Panc1 (cell line): ENCODE results near the gene THAP10. TPM values are rescaled to one million over a fixed set of nuclear protein-coding genes. Genes with fewer than 3 reads are reported as not detected.

Experiments
- ATAC-seq: fragments of 200-7000 bp; cut with Tn5 transposase; 2 replicates; pipeline ENCODE4 v1.9.1; 2020; ENCODE audit warnings: mild to moderate bottlenecking, moderate library complexity
- BruUV-seq: library from RNA; stranded (reverse); fragments of 400-500 nt; replicated peaks from 2 replicates; lab custom pipeline; 2021; lab: Mats Ljungman, UMichigan
- CTCF ChIA-PET: fragments of 300-600 bp; sonication (Branson Sonifier 250); formaldehyde crosslinking; loops from one replicate; lab custom pipeline; 2022; ENCODE audit warnings: antibody characterized with exemption; lab: Charles Lee
- POLR2A ChIA-PET: fragments of 300-600 bp; sonication (Branson Sonifier 250); formaldehyde crosslinking; loops from one replicate; lab custom pipeline; 2022; ENCODE audit warnings: antibody characterized with exemption; lab: Charles Lee
- DNase-seq: peaks from one replicate; pipeline ENCODE4 v3.0.0-alpha.2; 2010; ENCODE audit warnings: low read depth, low spot score
- H3K27ac ChIP-seq: 2 replicates; pipeline ENCODE4 v1.5.1; 2011; ENCODE audit warnings: mild to moderate bottlenecking, low read length, inconsistent platforms
- H3K27me3 ChIP-seq: fragments of 200-500 bp; sonication (Bioruptor generic); 2 replicates; pipeline ENCODE4 v1.6.0; 2014; ENCODE audit warnings: low read length, inconsistent platforms; ENCODE audit not compliant: control insufficient read depth, insufficient read depth
- H3K36me3 ChIP-seq: fragments of 200-500 bp; sonication (Bioruptor generic); 2 replicates; pipeline ENCODE4 v1.5.1; 2014; ENCODE audit warnings: inconsistent platforms, mild to moderate bottlenecking, low read length, moderate library complexity; ENCODE audit not compliant: control insufficient read depth, insufficient read depth
- H3K4me1 ChIP-seq: 2 replicates; pipeline ENCODE4 v1.5.1; 2011; ENCODE audit warnings: inconsistent platforms, mild to moderate bottlenecking, low read length, moderate library complexity; ENCODE audit not compliant: control insufficient read depth, insufficient read depth
- H3K4me3 ChIP-seq, 2 experiments: 2 replicates each; pipeline ENCODE4 v1.5.1; 2011 to 2012; ENCODE audit warnings: low read depth in 2 of 2, low read length in 2 of 2, mild to moderate bottlenecking in 2 of 2, inconsistent platforms in 1 of 2, moderate library complexity in 1 of 2
- H3K9me3 ChIP-seq: fragments of 200-500 bp; sonication (Bioruptor generic); 2 replicates; pipeline ENCODE4 v1.5.1; 2014; ENCODE audit warnings: low read depth, mild to moderate bottlenecking, inconsistent platforms, low read length, moderate library complexity; ENCODE audit not compliant: control insufficient read depth, insufficient read depth
- POLR2AphosphoS5 ChIP-seq: IDR thresholded peaks from 2 replicates; pipeline ENCODE4 v1.6.1; 2012; ENCODE audit warnings: mild to moderate bottlenecking, low read depth, low read length, moderate library complexity
- SIN3A ChIP-seq: IDR thresholded peaks from 2 replicates; pipeline ENCODE4 v1.6.1; 2012; ENCODE audit warnings: low read depth, mild to moderate bottlenecking, low read length, moderate library complexity, borderline replicate concordance; ENCODE audit not compliant: insufficient read depth
- TCF7L2 ChIP-seq: IDR thresholded peaks from 2 replicates; pipeline ENCODE4 v1.6.1; 2011; ENCODE audit warnings: mild to moderate bottlenecking, low read depth, low read length, inconsistent platforms
- in situ Hi-C: cut with HindIII; loops from 2 replicates; pipeline ENCODE4 v1.10.0; 2016; ENCODE audit warnings: low sequenced_read_pairs, low pct_unique_long_range_greater_than_20kb
- intact Hi-C: fragments of 100-400 bp; cut with micrococcal nuclease; formaldehyde crosslinking; loops from one replicate; pipeline ENCODE4 v1.10.0; 2022; ENCODE audit not compliant: unreplicated experiment
- total RNA-seq: library from RNA; stranded (reverse); gene quantifications from one replicate; pipeline ENCODE4 v1.2.1, GENCODE V29; 2021; ENCODE audit not compliant: unreplicated experiment
- TF ChIP-seq, protein P1 (sequence below), 2 experiments: IDR thresholded peaks; 2 replicates each; pipeline ENCODE4 v1.6.1; 2011 to 2012; ENCODE audit warnings: low read depth in 2 of 2, control low read depth in 1 of 2, low read length in 1 of 2, mild to moderate bottlenecking in 1 of 2, moderate library complexity in 1 of 2; ENCODE audit not compliant: insufficient read depth in 1 of 2
- TF ChIP-seq, protein P2 (sequence below): fragments of 450-650 bp; IDR thresholded peaks from 2 replicates; pipeline ENCODE4 v1.5.1; 2017; ENCODE audit warnings: mild to moderate bottlenecking

THAP10 gene
- total RNA-seq, 1 experiment from 2014 or later, result 6.7 TPM

DNA sequence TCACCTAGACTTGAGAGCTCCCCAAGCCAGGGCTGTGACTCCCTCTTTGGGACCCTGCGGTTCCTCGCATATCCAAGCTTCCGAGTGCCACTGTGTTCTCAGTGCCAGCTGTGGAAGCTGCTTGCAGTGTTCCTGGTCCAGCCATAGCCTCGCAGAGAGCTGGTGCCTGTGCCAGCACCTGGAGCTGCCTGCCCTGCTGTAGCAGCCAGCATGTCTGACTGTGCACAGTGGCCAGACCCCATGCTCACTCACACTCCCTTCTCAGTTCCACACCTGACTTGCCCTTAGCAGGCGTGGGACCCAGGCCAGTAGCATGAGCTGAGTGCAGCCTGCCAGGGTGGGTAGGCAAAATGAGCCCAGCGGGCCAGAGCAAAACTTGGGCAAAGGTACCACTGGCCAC lies 25.7 kb upstream of the THAP10 start:
- no peak for TF ChIP-seq POLR2AphosphoS5
- TF ChIP-seq, protein P1, sequence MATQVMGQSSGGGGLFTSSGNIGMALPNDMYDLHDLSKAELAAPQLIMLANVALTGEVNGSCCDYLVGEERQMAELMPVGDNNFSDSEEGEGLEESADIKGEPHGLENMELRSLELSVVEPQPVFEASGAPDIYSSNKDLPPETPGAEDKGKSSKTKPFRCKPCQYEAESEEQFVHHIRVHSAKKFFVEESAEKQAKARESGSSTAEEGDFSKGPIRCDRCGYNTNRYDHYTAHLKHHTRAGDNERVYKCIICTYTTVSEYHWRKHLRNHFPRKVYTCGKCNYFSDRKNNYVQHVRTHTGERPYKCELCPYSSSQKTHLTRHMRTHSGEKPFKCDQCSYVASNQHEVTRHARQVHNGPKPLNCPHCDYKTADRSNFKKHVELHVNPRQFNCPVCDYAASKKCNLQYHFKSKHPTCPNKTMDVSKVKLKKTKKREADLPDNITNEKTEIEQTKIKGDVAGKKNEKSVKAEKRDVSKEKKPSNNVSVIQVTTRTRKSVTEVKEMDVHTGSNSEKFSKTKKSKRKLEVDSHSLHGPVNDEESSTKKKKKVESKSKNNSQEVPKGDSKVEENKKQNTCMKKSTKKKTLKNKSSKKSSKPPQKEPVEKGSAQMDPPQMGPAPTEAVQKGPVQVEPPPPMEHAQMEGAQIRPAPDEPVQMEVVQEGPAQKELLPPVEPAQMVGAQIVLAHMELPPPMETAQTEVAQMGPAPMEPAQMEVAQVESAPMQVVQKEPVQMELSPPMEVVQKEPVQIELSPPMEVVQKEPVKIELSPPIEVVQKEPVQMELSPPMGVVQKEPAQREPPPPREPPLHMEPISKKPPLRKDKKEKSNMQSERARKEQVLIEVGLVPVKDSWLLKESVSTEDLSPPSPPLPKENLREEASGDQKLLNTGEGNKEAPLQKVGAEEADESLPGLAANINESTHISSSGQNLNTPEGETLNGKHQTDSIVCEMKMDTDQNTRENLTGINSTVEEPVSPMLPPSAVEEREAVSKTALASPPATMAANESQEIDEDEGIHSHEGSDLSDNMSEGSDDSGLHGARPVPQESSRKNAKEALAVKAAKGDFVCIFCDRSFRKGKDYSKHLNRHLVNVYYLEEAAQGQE (IDR thresholded peaks at IDR 0.05; ENCODE audit: insufficient read depth in 1 of 2, low read depth in 2 of 2, low read length in 1 of 2), result no peak
- no peak for TF ChIP-seq SIN3A
- TF ChIP-seq TCF7L2, result no peak
- in situ Hi-C loops, result no loop called here
- H3K4me3 ChIP-seq, result no peak overlapping the region
- H3K36me3 ChIP-seq, result no peaks in the 10 kb centered on the region
- intact Hi-C loops, result no loop called here
- no peaks in the 10 kb centered on the region for H3K4me1 ChIP-seq
- POLR2A ChIA-PET, result no interaction called here
- DNase-seq (no peak), ATAC-seq (no peak)
- H3K27me3 ChIP-seq, result no peaks in the 10 kb centered on the region
- no TSS peak for BruUV-seq
- H3K27ac ChIP-seq, result no peak overlapping the region
- no peaks in the 10 kb centered on the region for H3K9me3 ChIP-seq
- CTCF ChIA-PET, result no interaction called here

DNA sequence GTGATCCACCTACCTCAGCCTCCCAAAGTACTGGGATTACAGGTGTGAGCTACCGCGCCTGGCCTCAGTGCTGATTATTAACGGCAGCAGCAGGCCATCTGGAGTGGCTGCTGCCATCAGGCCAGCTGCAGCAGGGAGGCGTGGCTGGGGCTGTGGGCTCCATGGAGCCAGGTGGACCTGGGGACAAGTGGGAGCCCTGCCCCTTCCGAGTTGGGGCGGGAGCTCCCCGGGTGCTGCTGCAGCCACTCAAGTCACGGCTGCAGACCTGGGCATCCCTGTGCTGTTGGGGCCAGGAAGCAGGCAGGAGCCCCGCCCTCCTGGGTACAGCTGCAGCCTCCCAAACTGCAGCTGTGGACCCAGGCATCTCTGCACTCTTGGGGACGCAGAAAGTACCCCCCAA lies 24.3 kb upstream of the THAP10 start:
- no TSS peak for BruUV-seq
- no peaks in the 10 kb centered on the region for H3K36me3 ChIP-seq
- ATAC-seq (no peak), DNase-seq (no peak)
- TF ChIP-seq, protein P1 (IDR thresholded peaks at IDR 0.05; ENCODE audit: insufficient read depth in 1 of 2, low read depth in 2 of 2, low read length in 1 of 2), result no peak
- TF ChIP-seq, protein P2, sequence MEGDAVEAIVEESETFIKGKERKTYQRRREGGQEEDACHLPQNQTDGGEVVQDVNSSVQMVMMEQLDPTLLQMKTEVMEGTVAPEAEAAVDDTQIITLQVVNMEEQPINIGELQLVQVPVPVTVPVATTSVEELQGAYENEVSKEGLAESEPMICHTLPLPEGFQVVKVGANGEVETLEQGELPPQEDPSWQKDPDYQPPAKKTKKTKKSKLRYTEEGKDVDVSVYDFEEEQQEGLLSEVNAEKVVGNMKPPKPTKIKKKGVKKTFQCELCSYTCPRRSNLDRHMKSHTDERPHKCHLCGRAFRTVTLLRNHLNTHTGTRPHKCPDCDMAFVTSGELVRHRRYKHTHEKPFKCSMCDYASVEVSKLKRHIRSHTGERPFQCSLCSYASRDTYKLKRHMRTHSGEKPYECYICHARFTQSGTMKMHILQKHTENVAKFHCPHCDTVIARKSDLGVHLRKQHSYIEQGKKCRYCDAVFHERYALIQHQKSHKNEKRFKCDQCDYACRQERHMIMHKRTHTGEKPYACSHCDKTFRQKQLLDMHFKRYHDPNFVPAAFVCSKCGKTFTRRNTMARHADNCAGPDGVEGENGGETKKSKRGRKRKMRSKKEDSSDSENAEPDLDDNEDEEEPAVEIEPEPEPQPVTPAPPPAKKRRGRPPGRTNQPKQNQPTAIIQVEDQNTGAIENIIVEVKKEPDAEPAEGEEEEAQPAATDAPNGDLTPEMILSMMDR, result no peak
- TF ChIP-seq TCF7L2 (no peak), POLR2AphosphoS5 (no peak), SIN3A (no peak)
- in situ Hi-C loops, result no loop called here
- H3K9me3 ChIP-seq, result no peaks in the 10 kb centered on the region
- CTCF ChIA-PET, result no interaction called here
- H3K27ac ChIP-seq, result no peak overlapping the region
- no peaks in the 10 kb centered on the region for H3K27me3 ChIP-seq
- POLR2A ChIA-PET, result no interaction called here
- H3K4me3 ChIP-seq, result no peak overlapping the region
- no peaks in the 10 kb centered on the region for H3K4me1 ChIP-seq
- intact Hi-C loops, result no loop called here
